NCI-H1417 treated with DMSO at 0.1 percent for 48 hours (cell line): ENCODE results near the gene SCGB1D4.

ENCODE experiments used
- DNase-seq: peaks from one replicate; lab custom pipeline; 2025; lab: John Stamatoyannopoulos, UW

Gene SCGB1D4

GRCh38 chr11:62273789-62274275, 25.0 kb downstream of the SCGB1D4 start:
- no peak for DNase-seq

- no peak for DNase-seq
Observed at GRCh38 chr11:62273284-62273683, 25.6 kb downstream of the SCGB1D4 start.

- DNase-seq = no peak
Observed at GRCh38 chr11:62269654-62270278, 29.1 kb downstream of the SCGB1D4 start, which contains the start of gene SCGB2A2. Gene SCGB2A2 (plus strand): TSS chr11:62270158. CDS start chr11:62270217, 59 bp downstream.

- DNase-seq = no peak
Observed at GRCh38 chr11:62267576-62267975, 31.3 kb downstream of the SCGB1D4 start.

GRCh38 chr11:62267050-62267449, 31.8 kb downstream of the SCGB1D4 start:
- no peak for DNase-seq

- no peak for DNase-seq
Observed at GRCh38 chr11:62266558-62266957, 32.3 kb downstream of the SCGB1D4 start.

GRCh38 chr11:62264004-62264403, 34.9 kb downstream of the SCGB1D4 start:
- DNase-seq = no peak

- DNase-seq = peak; percentile 13
Observed at GRCh38 chr11:62260261-62260953, 38.5 kb downstream of the SCGB1D4 start.

- DNase-seq = no peak
Observed at GRCh38 chr11:62256281-62256680, 42.6 kb downstream of the SCGB1D4 start.

- DNase-seq = no peak
Observed at GRCh38 chr11:62253999-62254542, 44.8 kb downstream of the SCGB1D4 start.

GRCh38 chr11:62251698-62252097, 47.2 kb downstream of the SCGB1D4 start:
- DNase-seq = no peak
